ENCODE results near the gene CHD2.

CHD2 gene

DNA sequence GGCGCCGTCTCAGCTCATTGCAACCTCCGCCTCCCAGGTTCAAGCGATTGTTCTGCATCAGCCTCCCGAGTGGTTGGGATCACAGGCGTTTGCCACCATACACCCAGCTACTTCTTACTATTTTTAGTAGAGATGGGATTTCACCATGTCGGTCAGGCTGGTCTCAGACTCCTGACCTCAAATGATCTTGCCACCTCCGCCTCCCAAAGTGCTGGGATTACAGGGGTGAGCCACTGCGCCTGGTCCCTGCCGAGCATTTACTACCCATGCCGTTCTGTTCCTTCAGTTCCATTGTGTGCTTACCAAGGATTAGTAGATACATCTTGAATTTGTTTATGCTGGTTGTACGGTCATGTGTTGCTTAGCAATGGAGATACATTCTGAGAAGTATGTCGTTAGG is 10.3 kb downstream of the CHD2 start:
- H3K36me3 ChIP-seq (ENCODE audit: insufficient read depth, low read length) = peaks cover 56% of the 10 kb centered on the region
- H3K27ac ChIP-seq (ENCODE audit: low read depth, low read length, poor library complexity, severe bottlenecking) = peak overlapping the region; percentile 97
- H3K79me2 ChIP-seq (ENCODE audit: insufficient read depth, low read length) = peaks cover 96% of the 10 kb centered on the region
- H3K27me3 ChIP-seq (ENCODE audit: insufficient read depth, low read length) = no peaks in the 10 kb centered on the region
- no peaks in the 10 kb centered on the region for H3K9me2 ChIP-seq (ENCODE audit: low read depth, low read length)
- H2AFZ ChIP-seq (ENCODE audit: low read length) = no peak overlapping the region
- H3K4me3 ChIP-seq (ENCODE audit: low read depth, low read length, poor library complexity, severe bottlenecking) = no peak overlapping the region
- peak overlapping the region; percentile 30; the same call in 1 of the 2 replicates for H3K4me2 ChIP-seq (ENCODE audit: low read length)
- H3K9ac ChIP-seq (ENCODE audit: low read length) = no peak overlapping the region
- TF ChIP-seq, protein P1, sequence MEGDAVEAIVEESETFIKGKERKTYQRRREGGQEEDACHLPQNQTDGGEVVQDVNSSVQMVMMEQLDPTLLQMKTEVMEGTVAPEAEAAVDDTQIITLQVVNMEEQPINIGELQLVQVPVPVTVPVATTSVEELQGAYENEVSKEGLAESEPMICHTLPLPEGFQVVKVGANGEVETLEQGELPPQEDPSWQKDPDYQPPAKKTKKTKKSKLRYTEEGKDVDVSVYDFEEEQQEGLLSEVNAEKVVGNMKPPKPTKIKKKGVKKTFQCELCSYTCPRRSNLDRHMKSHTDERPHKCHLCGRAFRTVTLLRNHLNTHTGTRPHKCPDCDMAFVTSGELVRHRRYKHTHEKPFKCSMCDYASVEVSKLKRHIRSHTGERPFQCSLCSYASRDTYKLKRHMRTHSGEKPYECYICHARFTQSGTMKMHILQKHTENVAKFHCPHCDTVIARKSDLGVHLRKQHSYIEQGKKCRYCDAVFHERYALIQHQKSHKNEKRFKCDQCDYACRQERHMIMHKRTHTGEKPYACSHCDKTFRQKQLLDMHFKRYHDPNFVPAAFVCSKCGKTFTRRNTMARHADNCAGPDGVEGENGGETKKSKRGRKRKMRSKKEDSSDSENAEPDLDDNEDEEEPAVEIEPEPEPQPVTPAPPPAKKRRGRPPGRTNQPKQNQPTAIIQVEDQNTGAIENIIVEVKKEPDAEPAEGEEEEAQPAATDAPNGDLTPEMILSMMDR (IDR thresholded peaks at IDR 0.05; ENCODE audit: low read length) = no peak
- no peak for TF ChIP-seq EZH2 (IDR thresholded peaks at IDR 0.05; ENCODE audit: borderline replicate concordance, low read length)
- no peaks in the 10 kb centered on the region for H3K9me3 ChIP-seq (ENCODE audit: low read length)
- H3F3A ChIP-seq (ENCODE audit: insufficient read depth, low read length) = 0 out of 2 replicates have a peak, but pooled peaks cover 6% of the 10 kb centered on the region
- H3K4me1 ChIP-seq (ENCODE audit: insufficient read depth, low read length, severe bottlenecking) = peaks cover 98% of the 10 kb centered on the region
- H4K20me1 ChIP-seq (ENCODE audit: insufficient read depth, low read length) = no peaks in the 10 kb centered on the region

- Histone ChIP-seq H3K27me3 (ENCODE audit: insufficient read depth, low read length) (no peaks in the 10 kb centered on the region), H3K4me1 (ENCODE audit: insufficient read depth, low read length, severe bottlenecking) (peaks cover 96% of the 10 kb centered on the region), H3K36me3 (ENCODE audit: insufficient read depth, low read length) (peaks cover 59% of the 10 kb centered on the region), H3K79me2 (ENCODE audit: insufficient read depth, low read length) (peaks cover 85% of the 10 kb centered on the region), H3K9ac (ENCODE audit: low read length) (peak overlapping the region; percentile 27; the same call in 1 of the 2 replicates), H2AFZ (ENCODE audit: low read length) (no peak overlapping the region), H3K4me3 (ENCODE audit: low read depth, low read length, poor library complexity, severe bottlenecking) (peak overlapping the region; percentile 18), H3K27ac (ENCODE audit: low read depth, low read length, poor library complexity, severe bottlenecking) (peak overlapping the region; percentile 97), H3K9me2 (ENCODE audit: low read depth, low read length) (no peaks in the 10 kb centered on the region), H4K20me1 (ENCODE audit: insufficient read depth, low read length) (no peaks in the 10 kb centered on the region), H3K9me3 (ENCODE audit: low read length) (no peaks in the 10 kb centered on the region), H3F3A (ENCODE audit: insufficient read depth, low read length) (peaks cover 12% of the 10 kb centered on the region), H3K4me2 (ENCODE audit: low read length) (peak overlapping the region; percentile 55)
- TF ChIP-seq EZH2 (IDR thresholded peaks at IDR 0.05; ENCODE audit: borderline replicate concordance, low read length) = no peak
- TF ChIP-seq, protein P1 (IDR thresholded peaks at IDR 0.05; ENCODE audit: low read length) = no peak
Observed at GRCh38 chr15:92914103-92914499, 14.0 kb downstream of the CHD2 start.

- Histone ChIP-seq H3K9ac (ENCODE audit: low read length) (peak overlapping the region; percentile 27; the same call in 1 of the 2 replicates), H4K20me1 (ENCODE audit: insufficient read depth, low read length) (no peaks in the 10 kb centered on the region), H3K27ac (ENCODE audit: low read depth, low read length, poor library complexity, severe bottlenecking) (peak overlapping the region; percentile 97), H3K4me3 (ENCODE audit: low read depth, low read length, poor library complexity, severe bottlenecking) (peak overlapping the region; percentile 18), H3K9me3 (ENCODE audit: low read length) (no peaks in the 10 kb centered on the region), H3K27me3 (ENCODE audit: insufficient read depth, low read length) (no peaks in the 10 kb centered on the region), H3K4me2 (ENCODE audit: low read length) (peak overlapping the region; percentile 55), H3K9me2 (ENCODE audit: low read depth, low read length) (no peaks in the 10 kb centered on the region), H2AFZ (ENCODE audit: low read length) (no peak overlapping the region), H3K4me1 (ENCODE audit: insufficient read depth, low read length, severe bottlenecking) (peaks cover 96% of the 10 kb centered on the region), H3K79me2 (ENCODE audit: insufficient read depth, low read length) (peaks cover 85% of the 10 kb centered on the region), H3K36me3 (ENCODE audit: insufficient read depth, low read length) (peaks cover 60% of the 10 kb centered on the region), H3F3A (ENCODE audit: insufficient read depth, low read length) (peaks cover 12% of the 10 kb centered on the region)
- no peak for TF ChIP-seq EZH2 (IDR thresholded peaks at IDR 0.05; ENCODE audit: borderline replicate concordance, low read length)
- TF ChIP-seq, protein P1 (IDR thresholded peaks at IDR 0.05; ENCODE audit: low read length) = no peak
Observed at GRCh38 chr15:92914768-92915221, 14.7 kb downstream of the CHD2 start.

All from OCI-LY1 (cell line).